IMR-90 (cell line): Measurements from ENCODE around the gene CCSER1. TPM values are rescaled to one million over a fixed set of nuclear protein-coding genes. Genes with fewer than 3 reads are reported as not detected.

Experiments used
- ATAC-seq: fragments of 200-7000 bp; cut with Tn5 transposase; 2 replicates; pipeline ENCODE4 v1.9.1; 2020; ENCODE audit warnings: low read depth, mild to moderate bottlenecking, moderate library complexity
- BruUV-seq: library from RNA; stranded (reverse); fragments of 400-500 nt; replicated peaks from 2 replicates; lab custom pipeline; 2021; lab: Mats Ljungman, UMichigan
- CTCF ChIA-PET: fragments of 300-600 bp; formaldehyde crosslinking; extraction: SDS; loops from one replicate; lab custom pipeline; 2021; ENCODE audit warnings: antibody characterized with exemption; lab: Yijun Ruan, JAX
- POLR2A ChIA-PET: fragments of 300-600 bp; sonication (Branson Sonifier 250); formaldehyde crosslinking; loops from one replicate; lab custom pipeline; 2022; ENCODE audit warnings: antibody characterized with exemption; ENCODE audit not compliant: unreplicated experiment; lab: Charles Lee
- DNase-seq: peaks from one replicate; pipeline ENCODE4 v3.0.0; 2013
- H2AFZ ChIP-seq: replicated peaks from 2 replicates; pipeline ENCODE3; 2013; ENCODE audit warnings: low read length, mild to moderate bottlenecking; ENCODE audit not compliant: poor library complexity
- H2AK5ac ChIP-seq: 2 replicates; pipeline ENCODE4 v1.6.1; 2013; ENCODE audit warnings: low read depth, low read length, inconsistent platforms
- H2AK9ac ChIP-seq: replicated peaks from 2 replicates; pipeline ENCODE3; 2013; ENCODE audit warnings: mild to moderate bottlenecking, low read depth, low read length, moderate library complexity; ENCODE audit not compliant: poor library complexity
- H2BK120ac ChIP-seq: 2 replicates; pipeline ENCODE4 v1.6.1; 2013; ENCODE audit warnings: low read depth, low read length, inconsistent platforms
- H2BK15ac ChIP-seq: 3 replicates; pipeline ENCODE4 v1.6.1; 2013; ENCODE audit warnings: low read depth, low read length, inconsistent platforms
- H2BK20ac ChIP-seq: 2 replicates; pipeline ENCODE4 v1.6.1; 2013; ENCODE audit warnings: low read depth, mild to moderate bottlenecking, inconsistent platforms, low read length, moderate library complexity
- H2BK5ac ChIP-seq: 2 replicates; pipeline ENCODE4 v1.6.1; 2013; ENCODE audit warnings: mild to moderate bottlenecking, low read depth, low read length, inconsistent platforms; ENCODE audit not compliant: poor library complexity, severe bottlenecking
- H3K14ac ChIP-seq: replicated peaks from 2 replicates; pipeline ENCODE4 v1.6.1; 2013; ENCODE audit warnings: low read depth, low read length, inconsistent platforms
- H3K18ac ChIP-seq: 2 replicates; pipeline ENCODE4 v1.6.1; 2013; ENCODE audit warnings: low read depth, low read length, control low read depth
- H3K23ac ChIP-seq: 2 replicates; pipeline ENCODE4 v1.6.1; 2013; ENCODE audit warnings: low read depth, low read length, inconsistent platforms
- H3K27ac ChIP-seq: 2 replicates; pipeline ENCODE4 v1.5.1; 2013; ENCODE audit warnings: mild to moderate bottlenecking, control low read depth, low read length; ENCODE audit not compliant: insufficient read depth
- H3K27me3 ChIP-seq: 2 replicates; pipeline ENCODE4 v1.6.1; 2013; ENCODE audit warnings: low read length; ENCODE audit not compliant: control insufficient read depth, insufficient read depth
- H3K36me3 ChIP-seq: 2 replicates; pipeline ENCODE4 v1.6.1; 2013; ENCODE audit warnings: low read length, mixed read lengths; ENCODE audit not compliant: control insufficient read depth, insufficient read depth
- H3K4ac ChIP-seq: 2 replicates; pipeline ENCODE4 v1.6.1; 2013; ENCODE audit warnings: low read depth, low read length, inconsistent platforms
- H3K4me1 ChIP-seq: 2 replicates; pipeline ENCODE4 v1.6.1; 2013; ENCODE audit warnings: low read length, mixed read lengths; ENCODE audit not compliant: control insufficient read depth, insufficient read depth
- H3K4me2 ChIP-seq: 2 replicates; pipeline ENCODE4 v1.6.1; 2013; ENCODE audit warnings: low read depth, mild to moderate bottlenecking, control low read depth, low read length, moderate library complexity
- H3K4me3 ChIP-seq: 2 replicates; pipeline ENCODE4 v1.5.1; 2013; ENCODE audit warnings: low read depth, mild to moderate bottlenecking, control low read depth, low read length, moderate library complexity; ENCODE audit not compliant: insufficient read depth
- H3K56ac ChIP-seq: 2 replicates; pipeline ENCODE4 v1.6.1; 2013; ENCODE audit warnings: low read length, inconsistent platforms; ENCODE audit not compliant: insufficient read depth; ENCODE audit errors: extremely low read depth
- H3K79me1 ChIP-seq, 2 experiments: 2 replicates each; pipeline ENCODE4 v1.6.1; 2013; ENCODE audit warnings: low read length in 2 of 2, inconsistent platforms in 1 of 2, low read depth in 1 of 2
- H3K9ac ChIP-seq: 2 replicates; pipeline ENCODE4 v1.6.1; 2013; ENCODE audit warnings: low read depth, low read length, control low read depth
- H3K9me1 ChIP-seq: 2 replicates; pipeline ENCODE4 v1.6.1; 2013; ENCODE audit warnings: low read length, inconsistent platforms; ENCODE audit not compliant: insufficient read depth
- H3K9me3 ChIP-seq: 2 replicates; pipeline ENCODE4 v1.6.1; 2013; ENCODE audit warnings: low read length; ENCODE audit not compliant: control insufficient read depth, insufficient read depth
- H4K20me1 ChIP-seq: 2 replicates; pipeline ENCODE4 v1.6.1; 2013; ENCODE audit warnings: low read length, inconsistent platforms; ENCODE audit not compliant: insufficient read depth
- H4K5ac ChIP-seq: 2 replicates; pipeline ENCODE4 v1.6.1; 2013; ENCODE audit warnings: mild to moderate bottlenecking, low read depth, low read length, control low read depth
- H4K8ac ChIP-seq, 2 experiments: 2 replicates each; pipeline ENCODE4 v1.6.1; 2013; ENCODE audit warnings: low read depth in 2 of 2, low read length in 2 of 2, control low read depth in 1 of 2, inconsistent platforms in 1 of 2
- H4K91ac ChIP-seq: 2 replicates; pipeline ENCODE4 v1.6.1; 2013; ENCODE audit warnings: low read depth, low read length, inconsistent platforms; ENCODE audit not compliant: insufficient read depth
- BHLHE40 ChIP-seq: fragments of 150-350 bp; IDR thresholded peaks from 2 replicates; pipeline ENCODE4 v1.6.1; 2016; ENCODE audit warnings: mild to moderate bottlenecking, low read depth, low read length
- CEBPB ChIP-seq: IDR thresholded peaks from 2 replicates; pipeline ENCODE4 v1.6.1; 2012; ENCODE audit warnings: low read depth, low read length, improper control_type of control experiment
- CHD1 ChIP-seq: IDR thresholded peaks from 2 replicates; pipeline ENCODE4 v1.6.1; 2012; ENCODE audit warnings: low read depth, low read length, improper control_type of control experiment
- CTCF ChIP-seq: conservative IDR thresholded peaks from 2 replicates; pipeline ENCODE4 v1.5.1; 2012; ENCODE audit warnings: mild to moderate bottlenecking, low read depth, low read length, improper control_type of control experiment
- ELK1 ChIP-seq: fragments of 150-350 bp; IDR thresholded peaks from 2 replicates; pipeline ENCODE4 v1.6.1; 2016; ENCODE audit warnings: low read depth, mild to moderate bottlenecking, low read length, moderate library complexity, borderline replicate concordance
- FOS ChIP-seq: fragments of 150-350 bp; IDR thresholded peaks from 2 replicates; pipeline ENCODE4 v1.6.1; 2016; ENCODE audit warnings: low read depth, low read length
- MAFK ChIP-seq: IDR thresholded peaks from 2 replicates; pipeline ENCODE4 v1.6.1; 2012; ENCODE audit warnings: low read depth, low read length, improper control_type of control experiment
- MAZ ChIP-seq: IDR thresholded peaks from 2 replicates; pipeline ENCODE4 v1.6.1; 2012; ENCODE audit warnings: low read depth, mild to moderate bottlenecking, low read length, improper control_type of control experiment, moderate library complexity, borderline replicate concordance
- POLR2A ChIP-seq: IDR thresholded peaks from 2 replicates; pipeline ENCODE4 v1.6.1; 2012; ENCODE audit warnings: mild to moderate bottlenecking, low read depth, low read length
- RAD21 ChIP-seq: IDR thresholded peaks from 2 replicates; pipeline ENCODE4 v1.6.1; 2012; ENCODE audit warnings: low read length, improper control_type of control experiment
- RCOR1 ChIP-seq: IDR thresholded peaks from 2 replicates; pipeline ENCODE4 v1.6.1; 2012; ENCODE audit warnings: mild to moderate bottlenecking, low read length, improper control_type of control experiment; ENCODE audit not compliant: insufficient replicate concordance
- RFX5 ChIP-seq: IDR thresholded peaks from 2 replicates; pipeline ENCODE4 v1.8.0; 2012; ENCODE audit warnings: low read depth, mild to moderate bottlenecking, low read length, moderate library complexity
- dilution Hi-C: fragments of 300-500 bp; cut with HindIII; formaldehyde crosslinking; loops from one replicate; pipeline ENCODE4 v1.14.3; 2018; ENCODE audit warnings: low sequenced_read_pairs; ENCODE audit not compliant: unreplicated experiment
- in situ Hi-C: fragments of 300-500 bp; cut with MboI; formaldehyde crosslinking; loops from 3 replicates; pipeline ENCODE4 v1.14.3; 2019; ENCODE audit warnings: low sequenced_read_pairs, inconsistent platforms, mixed read lengths
- intact Hi-C: fragments of 100-400 bp; cut with micrococcal nuclease; formaldehyde crosslinking; loops from 2 replicates; pipeline ENCODE4 v1.10.0; 2022
- polyA plus RNA-seq, 3 experiments: library from polyadenylated mRNA; depleted of rRNA; stranded (reverse); fragments of >200 nt; gene quantifications; 2 replicates each; pipeline ENCODE4 v1.2.3, GENCODE V29; 2012; ENCODE audit warnings: low replicate concordance in 1 of 3
- total RNA-seq: library from RNA; depleted of rRNA; stranded (reverse); fragments of >200 nt; gene quantifications from 2 replicates; pipeline ENCODE4 v1.2.3, GENCODE V29; 2012

Gene CCSER1
- total and polyA plus RNA-seq, 2 of the 4 experiments (the other 2 are of a cell fraction) = not detected

- Histone ChIP-seq H3K4me2 (no peak overlapping the region), H4K5ac (no peak overlapping the region), H3K4me1 (no peaks in the 10 kb centered on the region), H3K9me3 (no peaks in the 10 kb centered on the region), H4K91ac (no peak overlapping the region), H2BK5ac (no peak overlapping the region), H3K14ac (no peak overlapping the region), H2BK15ac (no peak overlapping the region), H3K4me3 (no peak overlapping the region), H2AK5ac (no peak overlapping the region), H3K9ac (no peak overlapping the region), H2AK9ac (no peak overlapping the region), H3K27ac (no peak overlapping the region), H3K36me3 (no peaks in the 10 kb centered on the region), H3K56ac (no peak overlapping the region), H3K23ac (no peak overlapping the region), H3K9me1 (no peaks in the 10 kb centered on the region), H3K27me3 (no peaks in the 10 kb centered on the region), H3K79me1 (no peaks in the 10 kb centered on the region), H2AFZ (no peak overlapping the region), H3K18ac (no peak overlapping the region), H4K8ac (no peak overlapping the region), H2BK20ac (no peak overlapping the region), H4K20me1 (no peaks in the 10 kb centered on the region), H2BK120ac (no peak overlapping the region), H3K4ac (no peak overlapping the region)
- no peak for ATAC-seq
- TF ChIP-seq POLR2A (no peak), RCOR1 (no peak), FOS (no peak), CHD1 (no peak), MAFK (no peak), RAD21 (no peak), CEBPB (no peak), RFX5 (no peak), BHLHE40 (no peak), CTCF (no peak), ELK1 (no peak), MAZ (no peak)
- ChIA-PET POLR2A (no interaction called here), CTCF (interaction anchor here (0.6 kb wide), 1 partner anchor 15 kb away, joined by 3 read pairs; no protein-coding TSS in a partner anchor)
- intact Hi-C loops (no loop called here), in situ Hi-C loops (no loop called here), dilution Hi-C loops (no loop called here)
- DNase-seq = no peak
- no TSS peak for BruUV-seq
Measured at GRCh38 chr4:90120037-90120436, 7.2 kb upstream of the CCSER1 start.
